CD4-positive, alpha-beta T cell treated with Interleukin-17A for 4 hours (primary cell): ENCODE results near the gene GAGE13.
A peak's percentile ranks its signal among the peaks of the same experiment; 100 is the strongest.
"Not testable (repeated sequence)": the region's sequence is repeated elsewhere in the genome, so short reads cannot be mapped to it uniquely, and the experiment has no call there.

Experiments
- DNase-seq: peaks from one replicate; pipeline ENCODE4 v3.0.0-alpha.2; 2020; ENCODE audit warnings: mixed read lengths

GAGE13 gene

GRCh38 chrX:49331282-49331681 lies at the start of gene GAGE13:
Gene GAGE13, plus strand, starts transcription at chrX:49331582. Its CDS starts 1,156 bp downstream, at chrX:49332738.
- not testable (repeated sequence) for DNase-seq

- DNase-seq = no peak
These were observed 48.8 kb upstream of the GAGE13 start for GRCh38 chrX:49282647-49283011.

GRCh38 chrX:49284212-49284611 lies 47.2 kb upstream of the GAGE13 start:
- DNase-seq = no peak

GRCh38 chrX:49286136-49286535 lies 45.2 kb upstream of the GAGE13 start:
- no peak for DNase-seq

- DNase-seq = no peak
These were observed 44.8 kb upstream of the GAGE13 start for GRCh38 chrX:49286581-49286980.

GRCh38 chrX:49287665-49288064 lies 43.7 kb upstream of the GAGE13 start:
- DNase-seq = no peak

- no peak for DNase-seq
These were observed 41.2 kb upstream of the GAGE13 start for GRCh38 chrX:49290215-49290614.

- peak; percentile 81 for DNase-seq
These were observed 39.6 kb upstream of the GAGE13 start for GRCh38 chrX:49291615-49292337.

GRCh38 chrX:49292400-49293362 lies 38.7 kb upstream of the GAGE13 start:
- no peak for DNase-seq

- not testable (repeated sequence) for DNase-seq
These were observed 32.1 kb upstream of the GAGE13 start for GRCh38 chrX:49299293-49299692.

GRCh38 chrX:49300703-49301102 lies 30.7 kb upstream of the GAGE13 start:
- DNase-seq = no peak

- no peak for DNase-seq
These were observed 28.0 kb upstream of the GAGE13 start, which contains the start of gene GAGE10 for GRCh38 chrX:49303346-49303745. Gene GAGE10, plus strand, starts transcription at chrX:49303646. Its CDS starts 1,214 bp downstream, at chrX:49304860.

- not testable (repeated sequence) for DNase-seq
These were observed 23.6 kb upstream of the GAGE13 start for GRCh38 chrX:49307775-49308174.

- DNase-seq = peak; percentile 48
These were observed 22.6 kb upstream of the GAGE13 start for GRCh38 chrX:49308604-49309269.

- DNase-seq = peak; percentile 33
These were observed 21.9 kb upstream of the GAGE13 start for GRCh38 chrX:49309401-49309981.

- DNase-seq = no peak
These were observed 21.0 kb upstream of the GAGE13 start for GRCh38 chrX:49310371-49310770.

GRCh38 chrX:49312176-49312575 lies 19.2 kb upstream of the GAGE13 start:
- DNase-seq = no peak

GRCh38 chrX:49316085-49316484 lies 15.3 kb upstream of the GAGE13 start:
- DNase-seq = no peak

GRCh38 chrX:49321737-49322136 lies 9.6 kb upstream of the GAGE13 start, which contains the start of gene GAGE12J:
Gene GAGE12J, plus strand, starts transcription at chrX:49322037. Its CDS starts 1,157 bp downstream, at chrX:49323194.
- DNase-seq = not testable (repeated sequence)

GRCh38 chrX:49322266-49322665 lies 9.1 kb upstream of the GAGE13 start:
- not testable (repeated sequence) for DNase-seq

- DNase-seq = not testable (repeated sequence)
These were observed 7.6 kb upstream of the GAGE13 start for GRCh38 chrX:49323735-49324134.

GRCh38 chrX:49330421-49330820 lies 961 bp upstream of the GAGE13 start:
- DNase-seq = not testable (repeated sequence)

- DNase-seq = not testable (repeated sequence)
These were observed 459 bp downstream of the GAGE13 start for GRCh38 chrX:49331841-49332240.
